HG02759 (cell line): Measurements from ENCODE around the gene ITPA.

Source experiments
- ATAC-seq: cut with Tn5 transposase; IDR thresholded peaks from one replicate; pipeline ENCODE4 v1.9.1; 2021; ENCODE audit warnings: mild to moderate bottlenecking, moderate library complexity; ENCODE audit not compliant: unreplicated experiment

The ITPA gene

GRCh38 chr20:3226864-3227263 lies 17.6 kb downstream of the ITPA start:
- ATAC-seq: no peak

- ATAC-seq: no peak
Observed at GRCh38 chr20:3227506-3227905, 18.2 kb downstream of the ITPA start.

- ATAC-seq: no peak
Observed at GRCh38 chr20:3227936-3228749, 18.8 kb downstream of the ITPA start.

- no peak for ATAC-seq
Observed at GRCh38 chr20:3228750-3229032, 19.4 kb downstream of the ITPA start.

- ATAC-seq: no peak
Observed at GRCh38 chr20:3229158-3229557, 19.9 kb downstream of the ITPA start.

GRCh38 chr20:3229798-3230197 lies 20.5 kb downstream of the ITPA start:
- no peak for ATAC-seq

GRCh38 chr20:3231116-3231515 lies 21.8 kb downstream of the ITPA start:
- ATAC-seq: no peak

GRCh38 chr20:3231889-3232588 lies 22.7 kb downstream of the ITPA start:
- no peak for ATAC-seq

GRCh38 chr20:3233131-3233990 lies 24.1 kb downstream of the ITPA start:
- ATAC-seq: no peak

- no peak for ATAC-seq
Observed at GRCh38 chr20:3233991-3234498, 24.7 kb downstream of the ITPA start.

GRCh38 chr20:3235666-3236324 lies 26.5 kb downstream of the ITPA start:
- ATAC-seq: no peak

- ATAC-seq: no peak
Observed at GRCh38 chr20:3237011-3237957, 28.0 kb downstream of the ITPA start.

- ATAC-seq: peak; percentile 22
Observed at GRCh38 chr20:3237958-3238615, 28.8 kb downstream of the ITPA start.

- ATAC-seq: peak; percentile 30
Observed at GRCh38 chr20:3238616-3239025, 29.3 kb downstream of the ITPA start.

- peak; percentile 61 for ATAC-seq
Observed at GRCh38 chr20:3239026-3239866, 29.9 kb downstream of the ITPA start, which contains the start of gene SLC4A11. SLC4A11 (minus strand) TSS chr20:3239190; CDS start chr20:3239137, 53 bp downstream.

GRCh38 chr20:3239867-3240775 lies 30.8 kb downstream of the ITPA start:
- ATAC-seq: no peak

- ATAC-seq: no peak
Observed at GRCh38 chr20:3240776-3241363, 31.6 kb downstream of the ITPA start.
